ENCODE data around the gene CRIM1.

The CRIM1 gene

GRCh38 chr2:36554531-36554930, 199.0 kb downstream of the CRIM1 start:
- DNase-seq (ENCODE audit: low read depth) = no peak

GRCh38 chr2:36555789-36556188, 200.2 kb downstream of the CRIM1 start:
- no peak for DNase-seq (ENCODE audit: low read depth)

DNA sequence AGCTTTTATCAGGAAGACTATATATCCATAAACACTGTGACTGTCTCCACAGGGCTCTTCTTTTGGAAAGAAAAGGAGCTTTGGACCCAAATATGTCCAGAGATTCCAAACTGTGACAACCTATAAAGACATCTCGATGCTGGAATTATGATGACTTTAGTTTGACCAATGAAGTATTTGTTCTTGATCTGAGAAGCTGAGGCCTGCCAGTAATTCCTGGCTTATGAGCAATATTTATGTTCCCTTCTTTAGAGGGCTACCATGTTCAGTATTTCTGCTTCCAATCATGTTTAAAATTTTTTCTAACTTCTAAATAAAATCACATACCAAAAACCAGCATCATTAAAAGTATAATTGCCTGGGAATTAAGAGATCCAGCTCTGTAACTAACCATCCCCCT, 201.3 kb downstream of the CRIM1 start:
- DNase-seq (ENCODE audit: low read depth) = no peak

GRCh38 chr2:36559221-36559942, 203.8 kb downstream of the CRIM1 start:
- no peak for DNase-seq (ENCODE audit: low read depth)

DNA sequence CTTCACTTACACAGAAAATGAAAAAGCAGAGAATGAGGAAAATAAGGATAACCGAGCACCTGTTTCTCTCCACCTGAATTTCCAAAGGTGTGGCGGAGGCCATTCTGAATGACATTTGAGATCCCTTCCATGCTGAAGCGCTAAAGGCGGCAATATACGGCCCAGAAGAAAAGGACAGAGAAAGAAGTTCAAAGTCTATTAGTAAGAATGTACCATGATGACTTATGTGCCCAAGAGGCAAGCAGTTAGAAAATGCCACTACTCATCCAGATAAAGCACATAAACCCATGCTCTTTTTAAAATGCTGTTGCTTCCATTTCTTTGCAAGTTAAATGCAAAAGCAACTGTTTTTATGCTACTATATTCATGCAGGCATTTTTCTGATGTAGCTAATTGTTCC, 205.1 kb downstream of the CRIM1 start:
- no peak for DNase-seq (ENCODE audit: low read depth)

- no peak for DNase-seq (ENCODE audit: low read depth)
Observed at GRCh38 chr2:36561237-36561944, 205.8 kb downstream of the CRIM1 start.

DNA sequence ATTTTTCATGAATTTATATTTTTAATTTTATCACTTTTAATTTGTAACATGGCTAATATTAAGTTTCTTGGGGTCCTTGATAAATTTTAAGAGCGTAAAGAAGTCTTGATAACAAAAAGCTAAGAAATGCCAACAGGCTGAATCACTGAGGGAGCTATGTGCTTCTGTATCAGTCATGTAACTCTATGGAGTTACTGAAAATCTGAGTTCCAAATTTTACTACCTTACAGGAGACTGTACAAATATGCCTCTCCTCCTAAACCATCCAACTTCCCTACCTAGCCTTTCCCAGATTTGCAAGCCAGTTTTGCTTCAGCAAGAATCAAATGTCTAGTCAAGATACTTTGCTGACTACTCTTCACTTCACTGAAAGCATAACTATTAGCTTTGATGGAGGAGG, 206.7 kb downstream of the CRIM1 start:
- no peak for DNase-seq (ENCODE audit: low read depth)

DNA sequence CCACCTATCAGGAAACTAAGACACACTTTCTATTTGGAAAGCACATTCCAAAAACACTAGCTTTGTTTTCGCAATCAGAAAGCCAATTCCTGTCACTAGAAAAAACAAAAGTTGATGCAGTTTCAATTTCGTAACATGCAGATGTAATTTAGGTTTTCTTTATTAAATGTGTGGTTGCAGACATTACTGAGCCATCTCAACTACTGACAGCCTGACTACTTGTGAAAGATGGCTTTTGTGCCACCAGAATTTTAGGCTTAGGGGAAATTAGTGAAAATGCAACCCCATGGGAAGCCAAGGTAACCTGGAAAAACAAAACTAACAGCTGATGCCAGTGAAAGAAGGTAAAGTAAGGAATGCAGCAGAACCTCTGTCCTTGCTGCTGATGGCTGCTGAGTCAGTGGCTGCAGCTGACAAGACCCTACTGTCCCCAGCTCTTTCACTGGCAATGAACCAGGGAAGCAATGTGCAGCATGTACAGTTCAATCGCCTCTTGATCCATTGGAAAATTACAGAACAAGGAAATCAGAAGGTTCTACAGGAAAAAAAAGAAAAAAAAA, 207.5 kb downstream of the CRIM1 start:
- no peak for DNase-seq (ENCODE audit: low read depth)

- no peak for DNase-seq (ENCODE audit: low read depth)
Observed at GRCh38 chr2:36564377-36564930, 208.9 kb downstream of the CRIM1 start.

DNA sequence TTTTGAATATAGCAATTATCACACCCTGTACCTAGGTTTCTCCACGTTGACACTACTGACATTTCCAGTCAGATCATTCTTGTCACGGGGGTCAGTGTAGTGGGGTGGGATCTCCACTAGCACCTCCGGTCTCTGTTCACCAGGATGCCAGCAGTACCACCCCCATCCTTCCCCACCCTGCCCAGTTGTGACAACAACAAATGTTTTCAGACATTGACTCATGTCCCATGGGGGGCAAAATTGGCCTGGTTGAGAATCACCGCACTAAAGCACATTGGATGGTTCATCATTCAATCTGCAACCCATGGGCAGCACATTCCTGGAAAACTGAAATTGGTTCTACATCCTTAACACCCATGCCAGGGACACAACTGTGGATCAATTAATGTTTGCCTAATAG, 210.1 kb downstream of the CRIM1 start:
- no peak for DNase-seq (ENCODE audit: low read depth)

- no peak for DNase-seq (ENCODE audit: low read depth)
Observed at GRCh38 chr2:36566887-36567286, 211.3 kb downstream of the CRIM1 start.

- no peak for DNase-seq (ENCODE audit: low read depth)
Observed at GRCh38 chr2:36567711-36568408, 212.3 kb downstream of the CRIM1 start.

GRCh38 chr2:36568516-36569246, 213.1 kb downstream of the CRIM1 start:
- no peak for DNase-seq (ENCODE audit: low read depth)

GRCh38 chr2:36569267-36569856, 213.8 kb downstream of the CRIM1 start:
- DNase-seq (ENCODE audit: low read depth) = no peak

- no peak for DNase-seq (ENCODE audit: low read depth)
Observed at GRCh38 chr2:36570416-36570815, 214.8 kb downstream of the CRIM1 start.

DNA sequence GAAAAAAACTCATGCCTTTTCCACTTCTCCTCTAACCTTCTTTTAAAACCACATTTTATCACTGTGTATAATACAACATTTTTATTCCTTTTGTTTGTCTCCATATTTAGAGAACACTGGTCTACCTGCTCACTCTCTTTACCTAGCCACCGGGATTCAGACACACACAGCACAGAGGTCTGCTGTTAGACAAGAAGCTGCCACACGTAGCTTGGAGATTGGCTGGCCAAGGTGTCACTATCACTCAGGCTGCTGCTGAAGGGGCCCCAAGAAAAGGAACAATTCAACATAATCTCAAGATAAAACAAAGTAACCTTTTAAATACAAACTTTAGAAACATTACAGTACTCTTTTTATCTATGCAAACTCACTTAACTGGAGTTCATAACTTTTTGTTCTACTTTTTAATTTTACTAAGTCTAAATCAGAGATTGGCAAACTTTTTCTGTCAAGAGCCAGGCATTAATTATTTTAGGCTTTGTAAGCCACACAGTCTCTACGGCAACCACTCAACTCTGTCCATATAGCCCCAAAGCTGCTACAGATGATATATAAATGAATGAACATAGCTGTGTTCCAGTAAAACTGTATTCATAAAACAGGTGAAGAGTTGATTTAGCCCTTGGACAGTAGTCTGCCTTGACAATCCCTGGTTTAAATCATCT, 216.6 kb downstream of the CRIM1 start:
- no peak for DNase-seq (ENCODE audit: low read depth)

- no peak for DNase-seq (ENCODE audit: low read depth)
Observed at GRCh38 chr2:36572719-36573059, 217.1 kb downstream of the CRIM1 start.

- no peak for DNase-seq (ENCODE audit: low read depth)
Observed at GRCh38 chr2:36573165-36573564, 217.6 kb downstream of the CRIM1 start.

- DNase-seq (ENCODE audit: low read depth) = no peak
Observed at GRCh38 chr2:36574560-36574959, 219.0 kb downstream of the CRIM1 start.

GRCh38 chr2:36577884-36578283, 222.3 kb downstream of the CRIM1 start:
- DNase-seq (ENCODE audit: low read depth) = no peak

Data from CMK (cell line).